ENCODE results near the gene FBXL17. TPM values are rescaled to one million over a fixed set of nuclear protein-coding genes. Genes with fewer than 3 reads are reported as not detected.

FBXL17 gene
- total RNA-seq, 1 experiment from 2014 or later = 11.6 TPM

DNA sequence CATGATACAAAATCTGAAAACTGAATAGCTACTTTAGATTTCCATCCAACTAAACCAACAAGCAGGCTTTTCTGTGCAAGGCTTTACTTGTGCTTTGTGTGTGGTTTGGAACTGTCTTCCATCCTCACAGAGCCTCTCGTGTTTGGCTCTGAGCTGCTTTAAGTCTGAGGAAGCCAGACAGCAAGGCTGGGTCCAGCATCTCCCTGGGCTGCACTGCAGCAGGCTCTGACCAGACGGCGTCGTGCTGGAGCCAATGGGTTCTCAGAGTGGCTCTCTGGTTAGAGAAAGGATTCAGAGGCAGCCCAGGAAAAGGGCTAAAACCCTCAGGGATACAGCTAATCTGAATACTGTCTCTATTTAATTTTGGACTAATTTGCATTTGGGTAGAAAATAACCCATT lies 503.2 kb downstream of the FBXL17 start:
- no peaks in the 10 kb centered on the region for H3K27me3 Mint-ChIP-seq (ENCODE audit: insufficient read depth, unreplicated experiment)
- no peaks in the 10 kb centered on the region for H3K36me3 ChIP-seq (ENCODE audit: control insufficient read depth, insufficient read depth, low read length)
- no peaks in the 10 kb centered on the region for H3K9me3 Mint-ChIP-seq (ENCODE audit: unreplicated experiment)
- H3K27me3 ChIP-seq (replicated peaks; ENCODE audit: control insufficient read depth, insufficient read depth, low read length) = no peaks in the 10 kb centered on the region
- DNase-seq = no peak
- no peak overlapping the region for H3K4me3 Mint-ChIP-seq (ENCODE audit: unreplicated experiment)
- BruUV-seq (replicated peaks) = no TSS peak
- no peaks in the 10 kb centered on the region for H3K4me1 ChIP-seq
- ChIA-PET POLR2A (no interaction called here), CTCF (no interaction called here)
- H3K27ac Mint-ChIP-seq (ENCODE audit: unreplicated experiment) = no peak overlapping the region
- peaks cover 3% of the 10 kb centered on the region for H3K4me1 Mint-ChIP-seq (ENCODE audit: low read depth, unreplicated experiment)
- H3K4me3 ChIP-seq (ENCODE audit: low read depth, low read length) = no peak overlapping the region
- no peak for TF ChIP-seq CTCF (IDR thresholded peaks at IDR 0.05; ENCODE audit: insufficient read depth in 1 of 2, low read depth in 1 of 2, low read length in 1 of 2, severe bottlenecking in 1 of 2, unreplicated experiment in 1 of 2)
- no peaks in the 10 kb centered on the region for H3K36me3 Mint-ChIP-seq (ENCODE audit: insufficient read depth, unreplicated experiment)
- H3K9me3 ChIP-seq = no peaks in the 10 kb centered on the region
- intact Hi-C loops (cut with micrococcal nuclease; ENCODE audit: unreplicated experiment) = no loop called here

DNA sequence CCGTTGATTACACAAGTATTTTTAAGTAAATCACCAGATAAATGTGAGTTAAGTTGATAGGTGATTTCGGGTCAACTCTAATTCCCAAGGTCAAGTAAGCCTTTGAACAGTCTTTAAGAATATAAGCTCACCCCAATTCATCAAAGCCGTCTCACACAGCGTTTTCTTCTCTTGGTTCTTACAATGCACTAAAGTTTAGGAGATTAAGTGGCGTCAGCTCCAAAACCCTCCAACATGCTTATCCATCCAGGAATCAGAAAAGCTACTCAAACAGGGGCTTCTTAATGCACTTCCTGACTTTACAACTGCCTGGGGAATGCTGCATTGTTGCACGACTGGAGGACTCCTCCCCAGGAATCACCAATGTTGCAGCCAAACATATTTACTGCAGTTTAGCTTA lies 505.0 kb downstream of the FBXL17 start:
- Mint-ChIP-seq H3K9me3 (ENCODE audit: unreplicated experiment) (no peaks in the 10 kb centered on the region), H3K4me3 (ENCODE audit: unreplicated experiment) (no peak overlapping the region), H3K27ac (ENCODE audit: unreplicated experiment) (no peak overlapping the region), H3K36me3 (ENCODE audit: insufficient read depth, unreplicated experiment) (no peaks in the 10 kb centered on the region), H3K27me3 (ENCODE audit: insufficient read depth, unreplicated experiment) (no peaks in the 10 kb centered on the region), H3K4me1 (ENCODE audit: low read depth, unreplicated experiment) (no peaks in the 10 kb centered on the region)
- H3K4me1 ChIP-seq = no peaks in the 10 kb centered on the region
- intact Hi-C loops (cut with micrococcal nuclease; ENCODE audit: unreplicated experiment) = no loop called here
- POLR2A ChIA-PET = no interaction called here
- no peak overlapping the region for H3K4me3 ChIP-seq (ENCODE audit: low read depth, low read length)
- no peaks in the 10 kb centered on the region for H3K27me3 ChIP-seq (replicated peaks; ENCODE audit: control insufficient read depth, insufficient read depth, low read length)
- TF ChIP-seq CTCF (IDR thresholded peaks at IDR 0.05; ENCODE audit: insufficient read depth in 1 of 2, low read depth in 1 of 2, low read length in 1 of 2, severe bottlenecking in 1 of 2, unreplicated experiment in 1 of 2) = no peak
- CTCF ChIA-PET = no interaction called here
- H3K36me3 ChIP-seq (ENCODE audit: control insufficient read depth, insufficient read depth, low read length) = no peaks in the 10 kb centered on the region
- no TSS peak for BruUV-seq (replicated peaks)
- DNase-seq = no peak
- no peaks in the 10 kb centered on the region for H3K9me3 ChIP-seq

DNA sequence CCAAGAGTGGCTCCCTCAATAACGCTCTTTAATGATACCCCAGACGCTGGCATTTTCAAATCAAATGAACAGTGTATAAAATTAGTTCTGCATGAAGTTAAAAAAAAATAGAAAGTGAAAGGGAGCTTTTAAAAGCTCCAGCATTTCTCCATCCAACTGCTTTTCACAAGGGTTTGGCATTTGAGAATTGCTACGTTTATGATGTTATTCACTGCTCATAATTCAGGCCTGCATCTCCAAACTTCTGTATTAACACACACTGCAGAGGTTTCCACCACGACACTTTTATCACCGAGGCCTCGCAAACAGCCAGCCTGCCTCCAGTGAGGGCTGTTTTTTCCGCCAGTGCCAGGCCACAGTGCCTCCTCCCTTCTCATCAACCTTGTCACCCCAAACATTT lies 505.6 kb downstream of the FBXL17 start:
- intact Hi-C loops (cut with micrococcal nuclease; ENCODE audit: unreplicated experiment) = no loop called here

More for the DNA sequence above, 505.6 kb downstream of the FBXL17 start:
- Mint-ChIP-seq H3K4me3 (ENCODE audit: unreplicated experiment) (no peak overlapping the region), H3K9me3 (ENCODE audit: unreplicated experiment) (no peaks in the 10 kb centered on the region), H3K36me3 (ENCODE audit: insufficient read depth, unreplicated experiment) (no peaks in the 10 kb centered on the region), H3K4me1 (ENCODE audit: low read depth, unreplicated experiment) (no peaks in the 10 kb centered on the region), H3K27ac (ENCODE audit: unreplicated experiment) (no peak overlapping the region), H3K27me3 (ENCODE audit: insufficient read depth, unreplicated experiment) (no peaks in the 10 kb centered on the region)
- Histone ChIP-seq H3K27me3 (replicated peaks; ENCODE audit: control insufficient read depth, insufficient read depth, low read length) (no peaks in the 10 kb centered on the region), H3K4me1 (no peaks in the 10 kb centered on the region), H3K9me3 (no peaks in the 10 kb centered on the region), H3K36me3 (ENCODE audit: control insufficient read depth, insufficient read depth, low read length) (no peaks in the 10 kb centered on the region), H3K4me3 (ENCODE audit: low read depth, low read length) (no peak overlapping the region)
- CTCF ChIA-PET = no interaction called here
- no peak for TF ChIP-seq CTCF (IDR thresholded peaks at IDR 0.05; ENCODE audit: insufficient read depth in 1 of 2, low read depth in 1 of 2, low read length in 1 of 2, severe bottlenecking in 1 of 2, unreplicated experiment in 1 of 2)
- no TSS peak for BruUV-seq (replicated peaks)
- no peak for DNase-seq
- POLR2A ChIA-PET = no interaction called here

All from Caco-2 (cell line).